SKM-1 treated with dmso at 0.1 percent for 144 hours (cell line): ENCODE measurements around the gene NGEF.

Experiments used
- DNase-seq: peaks from one replicate; lab custom pipeline; 2025; ENCODE audit not compliant: unreplicated experiment; lab: John Stamatoyannopoulos, UW

The NGEF gene

DNA sequence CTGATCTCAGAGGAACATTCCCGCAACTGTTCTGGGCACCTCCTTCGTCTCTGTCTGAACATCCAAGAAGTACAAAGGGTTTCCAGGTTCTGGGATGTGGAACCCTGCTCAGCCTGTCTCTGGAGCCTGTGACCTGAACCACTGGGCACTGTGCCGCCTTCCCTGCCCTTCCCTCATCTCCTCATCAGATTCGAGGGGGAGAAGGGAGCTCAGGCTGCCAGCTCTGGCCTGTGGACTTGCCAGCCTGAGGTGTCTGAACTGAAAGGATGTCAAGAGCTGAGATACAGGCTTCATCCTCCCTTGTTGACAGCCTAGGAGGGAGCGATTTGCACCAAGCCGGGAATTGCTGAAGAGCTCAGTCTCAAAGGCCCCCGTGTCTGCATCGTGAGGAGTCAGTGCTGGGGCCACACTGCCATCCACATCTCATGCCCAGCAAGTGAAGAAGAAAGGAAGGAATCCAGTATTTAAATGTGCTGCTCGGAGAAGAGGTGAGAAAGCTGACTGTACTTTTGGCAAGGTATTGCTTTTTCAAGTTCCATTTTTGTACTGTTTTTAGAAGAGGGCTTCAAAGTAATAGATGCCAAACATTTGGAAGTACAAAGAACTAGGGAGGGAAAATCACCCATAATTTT lies 32.0 kb upstream of the NGEF start:
- no peak for DNase-seq

DNA sequence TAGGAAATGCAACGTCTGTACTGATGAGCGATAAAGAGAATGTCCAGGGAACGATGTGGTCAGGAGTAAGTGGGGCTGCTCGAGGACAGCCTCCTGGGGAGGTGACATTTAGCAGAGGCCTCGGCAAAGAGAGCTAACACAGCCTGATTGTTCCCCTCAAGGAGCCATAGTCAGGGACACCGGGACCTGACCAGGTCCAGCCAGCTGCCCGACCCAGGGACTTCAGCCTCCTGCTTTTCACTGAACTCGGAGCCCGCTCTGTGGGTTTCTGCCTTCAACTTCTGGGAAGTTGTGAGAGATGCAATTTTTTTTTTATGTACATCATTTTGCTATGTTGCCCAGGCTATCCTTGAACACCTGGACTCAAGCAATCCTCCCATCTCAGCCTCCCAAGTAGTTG lies 29.5 kb upstream of the NGEF start:
- DNase-seq, result no peak

DNA sequence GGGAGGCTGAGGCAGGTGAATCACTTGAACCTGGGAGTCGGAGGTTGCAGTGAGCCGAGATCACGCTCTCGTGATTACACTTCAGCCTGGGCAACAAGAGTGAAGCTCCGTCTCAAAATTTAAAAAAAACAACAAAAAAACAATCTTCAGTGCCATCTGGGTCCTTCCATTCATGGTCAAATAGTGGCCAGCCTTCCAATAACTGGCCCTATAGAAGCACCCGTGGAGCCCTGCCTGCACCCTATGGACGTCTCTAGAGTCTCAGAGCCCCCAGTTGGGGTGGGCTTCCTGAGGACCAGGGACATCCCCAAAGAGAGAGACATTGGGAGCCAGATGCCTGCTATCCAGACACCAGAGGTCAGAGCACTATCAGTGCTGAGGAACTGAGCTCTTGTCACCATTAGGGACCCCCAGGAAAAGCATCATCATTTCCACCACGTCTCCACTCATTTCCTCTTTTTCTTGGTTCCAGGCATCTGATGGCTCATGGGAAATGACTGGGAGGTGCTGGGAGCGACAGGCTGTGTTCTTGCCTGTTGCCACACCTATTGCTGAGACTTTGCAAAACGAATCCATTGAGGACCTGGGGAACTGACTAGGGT lies 28.8 kb upstream of the NGEF start:
- no peak for DNase-seq

DNA sequence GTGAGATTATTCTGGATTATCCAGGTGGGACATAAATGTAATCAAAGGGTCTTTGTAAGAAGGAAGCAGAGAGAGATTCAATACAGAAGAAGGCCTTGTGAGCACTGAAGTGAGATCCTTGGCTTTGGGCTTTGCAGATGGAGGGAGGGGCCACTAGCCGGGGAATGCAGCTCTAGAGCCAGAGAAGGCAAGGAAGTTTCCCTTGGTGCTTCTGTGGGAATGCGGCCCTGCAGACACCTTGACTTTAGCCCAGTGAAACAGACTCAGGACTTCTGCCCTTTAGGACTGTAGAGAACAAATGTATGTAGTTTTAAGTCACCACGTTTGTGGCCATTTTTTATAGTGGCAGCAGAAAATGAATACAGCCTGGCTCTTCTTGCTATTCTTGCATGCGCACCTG lies 27.5 kb upstream of the NGEF start:
- DNase-seq, result no peak

DNA sequence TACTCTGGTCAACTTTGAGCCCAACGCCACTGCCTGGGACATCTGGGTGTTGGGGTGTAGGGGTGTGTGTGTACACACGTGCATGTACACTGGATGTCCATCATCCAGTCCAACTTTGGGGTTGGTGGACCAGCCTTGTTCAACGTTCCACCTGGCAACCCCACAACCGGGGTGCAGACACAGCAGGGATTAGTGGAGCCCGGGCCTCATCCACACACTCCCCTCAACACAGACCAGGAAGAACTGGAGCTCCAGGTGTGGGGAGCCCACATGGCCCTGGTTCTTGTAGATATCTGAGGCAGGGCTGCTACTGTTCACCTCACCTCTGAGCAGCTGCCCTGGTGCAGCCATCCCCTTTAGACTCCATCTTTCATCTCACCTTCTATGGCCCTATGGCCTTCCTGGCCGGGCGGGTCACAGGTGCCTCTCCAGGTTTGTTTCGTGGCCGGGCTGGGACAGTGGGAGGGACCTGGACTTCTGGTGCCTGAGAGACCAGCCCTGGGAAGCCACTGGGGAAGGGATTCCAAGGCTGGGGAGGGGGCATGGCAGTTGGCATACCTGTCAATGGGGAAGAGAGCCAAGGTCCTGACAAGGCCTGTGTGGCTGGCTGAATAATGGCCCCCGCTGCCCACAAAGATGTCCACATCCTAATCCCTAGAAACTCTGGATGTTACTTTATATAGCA lies 26.9 kb upstream of the NGEF start:
- DNase-seq, result no peak

DNA sequence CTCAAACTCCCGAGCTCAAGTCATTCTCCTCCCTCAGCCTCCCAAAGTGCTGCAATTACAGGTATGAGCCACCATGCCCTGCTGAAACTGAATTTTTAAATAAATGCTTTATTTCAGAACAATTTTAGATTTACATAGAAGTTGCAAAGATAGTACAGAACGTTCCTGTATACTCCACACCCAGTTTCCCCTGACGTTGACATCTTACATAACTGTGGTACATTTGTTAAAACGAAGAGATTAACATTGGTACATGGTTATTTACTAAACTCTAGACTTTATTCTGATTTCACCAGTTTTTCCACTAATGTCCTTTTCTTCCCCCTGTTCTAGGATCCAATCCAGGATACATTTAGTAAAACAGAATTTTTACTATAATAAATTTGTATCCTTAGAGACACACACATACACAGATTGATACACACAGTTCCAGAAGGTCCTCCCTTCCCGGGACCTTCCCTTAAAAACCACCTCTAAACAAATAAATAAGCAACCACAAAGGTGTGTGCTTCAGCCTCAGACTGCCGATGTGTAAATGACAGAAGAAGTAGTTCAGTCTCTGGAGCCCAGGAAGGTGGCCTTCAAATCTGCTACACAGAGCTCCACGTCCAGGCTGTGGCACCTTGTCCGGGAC lies 26.3 kb upstream of the NGEF start:
- no peak for DNase-seq

DNA sequence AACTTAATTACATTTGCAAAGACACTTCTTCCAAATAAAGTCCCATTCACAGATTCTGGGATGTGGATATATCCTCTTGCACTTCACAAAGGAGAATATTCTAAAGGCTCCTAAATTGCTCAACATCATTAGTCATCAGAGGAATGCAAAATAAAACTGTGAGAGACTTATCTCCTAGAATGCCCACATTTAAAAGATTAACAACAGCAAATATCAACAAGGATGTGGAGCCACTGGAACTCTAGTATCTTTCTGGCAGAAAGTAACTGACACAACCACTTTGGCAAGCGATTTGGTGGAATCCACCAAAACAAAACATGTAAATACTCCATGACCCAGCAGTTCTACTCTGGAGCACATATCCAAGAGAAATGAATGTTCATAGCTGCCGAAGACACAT lies 24.0 kb upstream of the NGEF start:
- no peak for DNase-seq

DNA sequence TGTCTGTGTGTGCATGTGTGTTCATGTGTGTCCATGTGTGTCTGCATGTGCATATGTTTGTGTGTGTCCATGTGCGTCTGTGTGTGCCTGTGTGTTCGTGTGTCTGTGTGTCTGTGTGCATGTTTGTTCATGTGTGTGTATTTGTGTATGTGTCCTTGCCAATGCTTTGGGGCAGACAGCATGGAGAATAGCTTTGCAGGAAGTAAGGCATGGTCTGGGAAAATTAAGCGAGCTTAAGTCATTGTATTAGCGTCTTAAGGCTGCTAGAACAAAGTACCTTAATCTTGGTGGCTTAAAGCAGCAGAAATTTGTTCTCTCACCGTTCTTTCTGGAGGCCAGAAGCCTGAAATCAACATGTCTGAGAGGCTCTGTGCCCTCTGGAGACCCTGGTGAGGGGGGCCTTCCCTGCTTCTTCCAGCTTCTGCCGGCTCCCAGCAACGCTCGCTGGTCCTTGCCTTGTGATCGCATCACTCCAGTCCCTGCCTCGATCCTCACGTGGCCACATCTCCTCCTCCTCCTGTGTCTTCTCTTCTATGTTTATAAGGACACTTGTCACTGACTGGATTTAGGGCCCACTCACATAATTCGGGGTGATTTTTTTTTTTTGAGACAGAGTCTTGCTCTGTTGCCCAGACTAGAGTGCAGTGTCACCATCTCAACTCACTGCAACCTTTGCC lies 23.2 kb upstream of the NGEF start:
- DNase-seq, result no peak

DNA sequence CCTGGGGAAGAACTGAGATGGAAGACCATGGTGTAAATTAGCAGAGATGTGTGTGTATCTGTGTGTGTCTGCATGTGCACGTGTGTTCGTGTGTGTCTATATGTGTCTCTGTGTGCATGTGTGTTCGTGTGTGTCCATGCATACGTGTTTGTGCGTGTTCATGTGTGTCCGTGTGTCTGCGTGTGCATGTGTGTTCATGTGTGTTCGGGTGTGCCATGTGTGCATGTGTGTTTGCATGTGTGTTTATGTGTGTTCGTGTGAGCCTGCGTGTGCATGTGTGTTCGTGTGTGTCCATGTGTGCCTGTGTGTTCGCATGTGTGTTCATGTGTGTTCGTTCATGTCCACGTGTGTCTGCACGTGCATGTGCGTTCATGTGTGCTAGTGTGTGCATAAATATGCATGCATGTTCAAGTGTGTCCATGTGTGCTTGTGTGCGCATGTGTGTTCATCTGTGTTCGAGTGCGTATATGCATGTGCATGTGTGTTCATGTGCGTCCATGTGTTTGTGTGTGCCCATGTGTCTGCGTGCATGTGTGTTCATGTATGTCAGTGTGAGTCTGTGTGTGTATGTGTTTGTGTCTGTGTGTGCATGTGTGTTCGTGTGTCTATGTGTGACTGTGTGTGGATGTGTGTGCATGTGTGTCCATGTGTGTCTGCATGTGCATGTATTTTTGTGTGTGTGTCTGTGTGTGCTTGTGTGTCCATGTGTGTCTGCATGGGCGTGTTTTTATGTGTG lies 22.5 kb upstream of the NGEF start:
- no peak for DNase-seq

DNA sequence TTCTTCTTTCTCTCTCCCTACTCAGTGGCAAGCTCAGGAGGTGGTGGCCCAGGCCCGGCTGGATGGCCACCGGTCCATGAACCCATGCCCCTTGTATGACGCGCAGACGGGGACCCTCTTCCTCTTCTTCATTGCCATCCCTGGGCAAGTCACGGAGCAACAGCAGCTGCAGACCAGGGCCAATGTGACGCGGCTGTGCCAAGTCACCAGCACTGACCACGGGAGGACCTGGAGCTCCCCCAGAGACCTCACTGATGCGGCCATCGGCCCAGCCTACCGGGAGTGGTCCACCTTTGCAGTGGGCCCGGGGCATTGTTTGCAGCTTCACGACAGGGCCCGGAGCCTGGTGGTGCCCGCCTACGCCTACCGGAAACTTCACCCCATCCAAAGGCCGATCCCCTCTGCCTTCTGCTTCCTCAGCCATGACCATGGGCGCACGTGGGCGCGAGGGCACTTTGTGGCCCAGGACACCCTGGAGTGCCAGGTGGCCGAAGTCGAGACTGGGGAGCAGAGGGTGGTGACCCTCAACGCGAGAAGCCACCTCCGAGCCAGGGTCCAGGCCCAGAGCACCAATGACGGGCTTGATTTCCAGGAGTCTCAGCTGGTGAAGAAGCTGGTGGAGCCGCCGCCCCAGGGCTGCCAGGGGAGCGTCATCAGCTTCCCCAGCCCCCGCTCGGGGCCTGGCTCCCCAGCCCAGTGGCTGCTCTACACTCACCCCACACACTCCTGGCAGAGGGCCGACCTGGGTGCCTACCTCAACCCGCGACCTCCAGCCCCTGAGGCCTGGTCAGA lies 21.2 kb upstream of the NGEF start:
- DNase-seq, result no peak

DNA sequence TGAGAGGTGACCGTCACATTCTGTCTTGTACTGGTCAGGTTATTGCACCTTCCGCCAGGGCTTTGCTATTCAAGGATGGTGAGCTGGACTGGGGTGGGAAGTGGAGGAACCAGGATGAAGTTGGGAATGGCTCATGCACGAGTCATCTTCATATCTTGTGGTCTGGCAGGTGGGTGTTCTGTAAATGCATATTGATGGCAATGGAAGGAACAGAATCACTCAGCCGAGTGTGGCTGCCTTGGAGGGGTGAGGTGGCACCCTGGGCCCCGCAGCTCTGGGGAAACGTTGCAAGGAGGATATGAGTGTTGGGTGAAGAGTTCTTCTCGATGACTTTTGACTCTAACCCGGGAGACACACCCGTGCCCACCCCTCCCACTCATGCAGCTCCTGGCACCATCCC lies 20.6 kb upstream of the NGEF start:
- no peak for DNase-seq

DNA sequence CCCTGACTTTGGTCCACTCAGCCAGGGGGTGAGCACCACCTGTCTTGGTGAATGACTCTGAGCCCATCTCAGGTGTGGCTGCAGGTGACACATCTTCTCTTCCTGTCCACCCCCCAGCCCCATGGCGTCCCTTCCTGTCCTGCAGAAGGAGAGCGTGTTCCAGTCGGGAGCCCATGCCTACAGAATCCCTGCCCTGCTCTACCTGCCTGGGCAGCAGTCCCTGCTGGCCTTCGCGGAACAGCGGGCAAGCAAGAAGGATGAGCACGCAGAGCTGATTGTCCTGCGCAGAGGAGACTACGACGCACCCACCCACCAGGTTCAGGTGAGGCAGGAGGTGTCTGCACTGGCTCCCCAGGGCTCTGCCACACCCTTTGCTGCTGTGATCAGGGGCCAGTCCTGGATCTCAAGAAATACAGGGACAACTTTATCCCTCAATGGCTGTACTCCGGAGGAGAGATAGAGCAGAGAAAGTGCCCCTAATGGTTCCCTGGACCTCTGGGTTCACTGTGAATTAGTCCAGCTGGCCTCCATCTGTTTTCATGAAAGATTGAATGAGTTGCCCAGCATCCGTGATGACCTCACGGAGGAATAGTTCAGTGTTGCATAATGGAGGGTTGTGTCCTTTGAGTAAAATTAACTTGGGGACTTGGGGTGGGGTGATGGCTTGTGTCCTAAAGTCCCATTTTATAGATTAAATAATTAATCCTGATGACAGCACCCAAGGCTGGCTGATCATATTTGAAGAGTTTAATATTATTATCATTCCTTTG lies 19.7 kb upstream of the NGEF start, which contains the start of gene NEU2:
Gene NEU2, plus strand, starts transcription at position 122 of the 770 bp plus-strand sequence. Its CDS starts 0 bp downstream, at position 122.
- DNase-seq, result no peak

DNA sequence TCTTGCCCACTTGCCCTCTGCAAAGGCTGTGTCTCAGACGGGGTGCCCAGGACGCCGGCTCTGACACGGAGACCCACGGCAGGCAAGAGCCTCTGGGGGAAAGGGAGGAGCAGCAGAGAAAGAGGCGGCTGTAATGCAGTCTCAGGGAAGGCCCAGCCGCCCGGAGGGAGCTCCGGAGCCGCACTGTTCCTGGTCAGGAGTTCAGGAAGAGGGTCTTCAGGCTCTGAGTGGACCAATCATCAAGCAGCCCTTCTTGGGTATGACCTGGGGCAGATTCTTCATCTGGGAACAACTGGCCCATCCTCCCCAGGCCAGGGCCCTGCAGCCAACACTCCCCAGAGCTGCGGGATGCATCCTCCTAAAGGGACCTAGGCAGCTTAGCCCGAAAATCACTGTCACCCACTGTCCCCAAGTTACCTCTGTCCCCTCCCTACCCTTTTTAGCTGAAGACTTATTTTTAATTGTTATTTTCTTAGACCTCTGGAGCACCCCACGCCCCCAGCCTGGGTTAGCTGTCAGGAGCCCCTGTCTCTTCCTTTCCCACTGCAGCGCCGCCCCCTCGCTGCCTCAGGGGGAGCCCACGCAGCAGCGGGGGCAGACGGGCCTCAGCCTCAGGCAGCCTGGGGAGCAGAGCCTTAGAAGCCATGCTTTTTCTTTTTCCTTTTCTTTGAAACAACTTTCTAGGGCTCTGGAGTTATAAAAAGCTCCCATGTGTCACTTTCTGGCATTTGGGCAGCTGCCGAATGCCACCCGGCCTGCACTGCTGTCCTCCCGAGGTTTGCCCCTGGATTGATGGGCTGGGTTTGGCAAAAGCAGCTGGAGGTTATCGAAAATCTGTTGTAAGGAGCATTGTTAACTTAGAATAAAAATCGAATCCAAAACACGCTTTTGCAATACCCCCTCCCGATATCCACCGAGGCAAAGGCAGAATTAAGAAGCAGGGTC lies 18.8 kb upstream of the NGEF start:
- no peak for DNase-seq

DNA sequence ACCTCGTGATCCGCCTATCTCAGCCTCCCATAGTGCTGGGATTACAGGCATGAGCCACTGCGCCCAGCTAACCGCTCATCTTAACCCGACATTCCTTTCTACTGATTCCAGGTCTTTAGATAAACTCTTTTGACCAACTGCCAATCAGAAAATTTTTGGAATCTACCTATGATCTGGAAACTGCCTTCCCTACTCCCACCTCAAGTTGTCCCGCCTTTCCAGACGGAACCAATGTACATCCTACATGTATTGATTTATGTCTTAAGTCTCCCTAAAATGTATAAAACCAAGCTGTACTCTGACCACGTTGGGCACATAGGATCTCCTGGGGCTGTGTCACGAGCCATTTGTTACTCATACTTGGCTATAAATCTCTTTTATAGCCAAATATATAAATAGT lies 16.3 kb upstream of the NGEF start:
- no peak for DNase-seq

DNA sequence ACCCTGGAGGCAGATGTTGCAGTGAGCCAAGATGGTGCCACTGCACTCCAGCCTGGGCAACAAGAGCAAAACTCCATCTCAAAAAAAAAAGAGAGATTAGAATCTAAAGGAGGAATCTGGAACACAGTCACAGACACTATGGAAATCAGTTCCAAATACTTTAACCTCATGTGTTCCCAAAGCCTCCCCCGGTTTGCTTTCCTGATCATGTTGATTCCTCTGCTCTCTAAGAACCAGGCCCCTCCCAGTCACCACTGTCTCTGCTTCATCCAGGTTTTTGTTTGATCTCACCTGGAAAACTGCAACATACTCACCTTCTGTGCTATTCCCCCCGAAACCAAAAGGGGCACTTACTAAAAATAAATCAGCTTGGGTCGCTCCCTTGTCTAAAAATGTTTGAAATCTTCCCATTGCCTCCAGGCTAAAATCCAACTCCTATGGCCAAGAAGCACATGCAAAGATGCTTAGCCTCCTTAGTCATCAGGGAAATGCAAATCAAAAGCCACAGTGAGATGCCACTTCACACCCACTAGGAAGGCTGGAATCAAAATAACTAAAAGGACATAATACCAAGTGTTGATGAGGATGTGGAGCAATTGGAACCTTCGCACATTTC lies 13.2 kb upstream of the NGEF start:
- no peak for DNase-seq

DNA sequence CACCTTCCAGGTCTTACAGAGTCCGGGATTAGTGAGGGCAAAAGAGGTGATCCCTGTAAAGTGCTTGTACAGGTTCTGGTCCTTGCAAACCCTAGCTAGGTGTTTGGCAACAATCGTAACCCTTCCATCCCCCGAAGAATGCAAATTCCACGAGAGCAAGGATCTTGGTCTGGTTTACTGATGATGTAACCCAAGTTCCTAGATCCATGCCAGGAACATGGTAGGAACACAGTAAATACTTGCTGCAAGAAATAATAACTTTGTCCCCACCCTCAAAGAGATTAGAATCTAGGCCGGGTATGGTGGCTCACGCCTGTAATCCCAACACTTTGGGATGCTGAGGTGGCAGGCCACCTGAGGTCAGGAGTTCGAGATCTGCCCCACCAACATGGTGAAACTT lies 12.7 kb upstream of the NGEF start:
- no peak for DNase-seq

DNA sequence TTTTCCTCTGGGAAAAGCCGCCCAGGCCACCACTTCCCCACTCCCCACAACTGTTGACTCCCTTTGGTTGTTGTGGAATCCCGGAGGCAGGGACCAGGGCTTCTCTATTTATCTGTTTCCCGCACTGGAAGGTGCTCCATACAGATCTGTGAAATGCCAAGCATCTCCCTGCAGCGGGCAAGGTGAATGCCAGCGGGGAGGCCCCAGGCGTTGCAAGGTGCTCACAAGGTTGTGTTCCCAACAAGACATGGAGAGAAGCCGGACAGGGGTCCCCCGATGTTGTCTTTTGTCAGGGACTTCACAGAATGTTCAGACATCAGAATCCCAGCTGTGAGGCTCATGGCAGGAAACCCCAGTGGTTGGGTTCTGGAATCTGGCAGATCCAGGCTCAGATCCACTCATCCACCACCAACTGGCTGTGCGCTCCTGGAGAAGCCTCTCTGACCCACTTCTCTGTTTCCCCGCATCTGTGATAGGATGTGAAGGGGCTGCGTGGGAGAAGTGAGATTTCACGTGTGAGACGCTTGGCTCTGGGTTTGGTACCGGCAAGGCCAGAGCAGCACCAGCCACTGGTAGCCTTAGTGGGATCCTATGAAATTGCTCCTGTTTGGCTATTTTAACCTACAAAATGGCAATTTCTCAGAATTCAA lies 10.8 kb upstream of the NGEF start:
- DNase-seq, result no peak
